Activated CD8-positive, alpha-beta memory T cell treated with anti-CD3 and anti-CD28 coated beads, Interleukin-2, amount 50 U/mL, for 1 hour (primary cell): ENCODE measurements around the gene LMO1.

Experiments
- DNase-seq: peaks from one replicate; pipeline ENCODE4 v3.0.0-alpha.2; 2020; ENCODE audit errors: extremely low read depth

LMO1 gene

GRCh38 chr11:8263109-8263768, 439 bp downstream of the LMO1 start:
- DNase-seq: no peak

GRCh38 chr11:8262552-8263108, 1.0 kb downstream of the LMO1 start:
- no peak for DNase-seq

- DNase-seq: no peak
These were observed 1.6 kb downstream of the LMO1 start for GRCh38 chr11:8261921-8262551.

- DNase-seq: no peak
These were observed 2.4 kb downstream of the LMO1 start for GRCh38 chr11:8261291-8261690.

GRCh38 chr11:8260202-8260966, 3.3 kb downstream of the LMO1 start:
- DNase-seq: no peak

GRCh38 chr11:8259306-8259959, 4.2 kb downstream of the LMO1 start:
- DNase-seq: no peak

GRCh38 chr11:8258784-8259183, 4.9 kb downstream of the LMO1 start:
- DNase-seq: no peak

- DNase-seq: no peak
These were observed 5.4 kb downstream of the LMO1 start for GRCh38 chr11:8258289-8258688.

GRCh38 chr11:8257003-8257664, 6.5 kb downstream of the LMO1 start:
- no peak for DNase-seq

GRCh38 chr11:8256271-8257002, 7.2 kb downstream of the LMO1 start:
- DNase-seq: no peak

- DNase-seq: no peak
These were observed 10.1 kb downstream of the LMO1 start for GRCh38 chr11:8253566-8253965.

GRCh38 chr11:8252946-8253345, 10.7 kb downstream of the LMO1 start:
- no peak for DNase-seq

GRCh38 chr11:8252388-8252787, 11.3 kb downstream of the LMO1 start:
- no peak for DNase-seq

GRCh38 chr11:8251616-8252295, 11.9 kb downstream of the LMO1 start:
- DNase-seq: no peak

- DNase-seq: no peak
These were observed 12.6 kb downstream of the LMO1 start for GRCh38 chr11:8250981-8251615.

- no peak for DNase-seq
These were observed 13.2 kb downstream of the LMO1 start for GRCh38 chr11:8250434-8250833.

- DNase-seq: no peak
These were observed 14.2 kb downstream of the LMO1 start for GRCh38 chr11:8249482-8249881.

GRCh38 chr11:8248786-8249185, 14.9 kb downstream of the LMO1 start:
- no peak for DNase-seq

- no peak for DNase-seq
These were observed 16.4 kb downstream of the LMO1 start for GRCh38 chr11:8247312-8247711.

GRCh38 chr11:8243458-8243857, 20.2 kb downstream of the LMO1 start:
- DNase-seq: no peak
